GM18861 (cell line): ENCODE measurements around the gene NPLOC4.
"Not testable (repeated sequence)": the region's sequence is repeated elsewhere in the genome, so short reads cannot be mapped to it uniquely, and the experiment has no call there.

Source experiments
- ATAC-seq: cut with Tn5 transposase; IDR thresholded peaks from one replicate; pipeline ENCODE4 v1.9.1; 2021; ENCODE audit not compliant: unreplicated experiment

NPLOC4 gene

GRCh38 chr17:81589612-81590011 is 47.3 kb downstream of the NPLOC4 start:
- no peak for ATAC-seq

GRCh38 chr17:81586096-81586495 is 50.8 kb downstream of the NPLOC4 start:
- ATAC-seq, result no peak

GRCh38 chr17:81584771-81585170 is 52.1 kb downstream of the NPLOC4 start:
- not testable (repeated sequence) for ATAC-seq

- ATAC-seq, result no peak
These were observed 53.1 kb downstream of the NPLOC4 start for GRCh38 chr17:81583589-81584342.

GRCh38 chr17:81582749-81583148 is 54.2 kb downstream of the NPLOC4 start:
- no peak for ATAC-seq

- no peak for ATAC-seq
These were observed 54.6 kb downstream of the NPLOC4 start for GRCh38 chr17:81582341-81582740.

GRCh38 chr17:81581758-81582157 is 55.2 kb downstream of the NPLOC4 start:
- no peak for ATAC-seq

- ATAC-seq, result no peak
These were observed 56.4 kb downstream of the NPLOC4 start for GRCh38 chr17:81580481-81580880.

GRCh38 chr17:81579821-81580321 is 57.0 kb downstream of the NPLOC4 start:
- no peak for ATAC-seq

- ATAC-seq, result no peak
These were observed 57.6 kb downstream of the NPLOC4 start for GRCh38 chr17:81579298-81579697.

- no peak for ATAC-seq
These were observed 58.2 kb downstream of the NPLOC4 start for GRCh38 chr17:81578561-81579225.

GRCh38 chr17:81578038-81578441 is 58.9 kb downstream of the NPLOC4 start:
- ATAC-seq, result no peak

- ATAC-seq, result no peak
These were observed 59.5 kb downstream of the NPLOC4 start for GRCh38 chr17:81577278-81578000.

- no peak for ATAC-seq
These were observed 60.2 kb downstream of the NPLOC4 start for GRCh38 chr17:81576621-81577277.

- ATAC-seq, result no peak
These were observed 61.1 kb downstream of the NPLOC4 start for GRCh38 chr17:81575836-81576235.

GRCh38 chr17:81574643-81574956 is 62.3 kb downstream of the NPLOC4 start:
- no peak for ATAC-seq

GRCh38 chr17:81573794-81574642 is 62.9 kb downstream of the NPLOC4 start:
- no peak for ATAC-seq

GRCh38 chr17:81572563-81573168 is 64.2 kb downstream of the NPLOC4 start:
- no peak for ATAC-seq

- ATAC-seq, result no peak
These were observed 65.9 kb downstream of the NPLOC4 start for GRCh38 chr17:81570964-81571363.

GRCh38 chr17:81569986-81570514 is 66.9 kb downstream of the NPLOC4 start:
- ATAC-seq, result no peak
